ENCODE measurements around the gene TRIM32. TPM values are rescaled to one million over a fixed set of nuclear protein-coding genes. Genes with fewer than 3 reads are reported as not detected.

TRIM32 gene, protein sequence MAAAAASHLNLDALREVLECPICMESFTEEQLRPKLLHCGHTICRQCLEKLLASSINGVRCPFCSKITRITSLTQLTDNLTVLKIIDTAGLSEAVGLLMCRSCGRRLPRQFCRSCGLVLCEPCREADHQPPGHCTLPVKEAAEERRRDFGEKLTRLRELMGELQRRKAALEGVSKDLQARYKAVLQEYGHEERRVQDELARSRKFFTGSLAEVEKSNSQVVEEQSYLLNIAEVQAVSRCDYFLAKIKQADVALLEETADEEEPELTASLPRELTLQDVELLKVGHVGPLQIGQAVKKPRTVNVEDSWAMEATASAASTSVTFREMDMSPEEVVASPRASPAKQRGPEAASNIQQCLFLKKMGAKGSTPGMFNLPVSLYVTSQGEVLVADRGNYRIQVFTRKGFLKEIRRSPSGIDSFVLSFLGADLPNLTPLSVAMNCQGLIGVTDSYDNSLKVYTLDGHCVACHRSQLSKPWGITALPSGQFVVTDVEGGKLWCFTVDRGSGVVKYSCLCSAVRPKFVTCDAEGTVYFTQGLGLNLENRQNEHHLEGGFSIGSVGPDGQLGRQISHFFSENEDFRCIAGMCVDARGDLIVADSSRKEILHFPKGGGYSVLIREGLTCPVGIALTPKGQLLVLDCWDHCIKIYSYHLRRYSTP
- polyA plus RNA-seq = 6.8 and 13.0 TPM in 2 replicates

GRCh38 chr9:116687074-116687753 lies at the start of gene TRIM32:
Gene TRIM32 (plus strand): TSS chr9:116687305. CDS start chr9:116697743, 10,438 bp downstream.

